IMR-90 (cell line): Measurements from ENCODE around the gene PINK1. TPM values are rescaled to one million over a fixed set of nuclear protein-coding genes. Genes with fewer than 3 reads are reported as not detected.
A peak's percentile ranks its signal among the peaks of the same experiment; 100 is the strongest.

Experiments used
- ATAC-seq: fragments of 200-7000 bp; cut with Tn5 transposase; 2 replicates; pipeline ENCODE4 v1.9.1; 2020; ENCODE audit warnings: low read depth, mild to moderate bottlenecking, moderate library complexity
- BruUV-seq: library from RNA; stranded (reverse); fragments of 400-500 nt; replicated peaks from 2 replicates; lab custom pipeline; 2021; lab: Mats Ljungman, UMichigan
- CTCF ChIA-PET: fragments of 300-600 bp; formaldehyde crosslinking; extraction: SDS; loops from one replicate; lab custom pipeline; 2021; ENCODE audit warnings: antibody characterized with exemption; lab: Yijun Ruan, JAX
- POLR2A ChIA-PET: fragments of 300-600 bp; sonication (Branson Sonifier 250); formaldehyde crosslinking; loops from one replicate; lab custom pipeline; 2022; ENCODE audit warnings: antibody characterized with exemption; ENCODE audit not compliant: unreplicated experiment; lab: Charles Lee
- DNase-seq: peaks from one replicate; pipeline ENCODE4 v3.0.0; 2013
- H2AFZ ChIP-seq: replicated peaks from 2 replicates; pipeline ENCODE3; 2013; ENCODE audit warnings: low read length, mild to moderate bottlenecking; ENCODE audit not compliant: poor library complexity
- H2AK5ac ChIP-seq: 2 replicates; pipeline ENCODE4 v1.6.1; 2013; ENCODE audit warnings: low read depth, low read length, inconsistent platforms
- H2AK9ac ChIP-seq: replicated peaks from 2 replicates; pipeline ENCODE3; 2013; ENCODE audit warnings: mild to moderate bottlenecking, low read depth, low read length, moderate library complexity; ENCODE audit not compliant: poor library complexity
- H2BK120ac ChIP-seq: 2 replicates; pipeline ENCODE4 v1.6.1; 2013; ENCODE audit warnings: low read depth, low read length, inconsistent platforms
- H2BK15ac ChIP-seq: 3 replicates; pipeline ENCODE4 v1.6.1; 2013; ENCODE audit warnings: low read depth, low read length, inconsistent platforms
- H2BK20ac ChIP-seq: 2 replicates; pipeline ENCODE4 v1.6.1; 2013; ENCODE audit warnings: low read depth, mild to moderate bottlenecking, inconsistent platforms, low read length, moderate library complexity
- H2BK5ac ChIP-seq: 2 replicates; pipeline ENCODE4 v1.6.1; 2013; ENCODE audit warnings: mild to moderate bottlenecking, low read depth, low read length, inconsistent platforms; ENCODE audit not compliant: poor library complexity, severe bottlenecking
- H3K14ac ChIP-seq: replicated peaks from 2 replicates; pipeline ENCODE4 v1.6.1; 2013; ENCODE audit warnings: low read depth, low read length, inconsistent platforms
- H3K18ac ChIP-seq: 2 replicates; pipeline ENCODE4 v1.6.1; 2013; ENCODE audit warnings: low read depth, low read length, control low read depth
- H3K23ac ChIP-seq: 2 replicates; pipeline ENCODE4 v1.6.1; 2013; ENCODE audit warnings: low read depth, low read length, inconsistent platforms
- H3K27ac ChIP-seq: 2 replicates; pipeline ENCODE4 v1.5.1; 2013; ENCODE audit warnings: mild to moderate bottlenecking, control low read depth, low read length; ENCODE audit not compliant: insufficient read depth
- H3K27me3 ChIP-seq: 2 replicates; pipeline ENCODE4 v1.6.1; 2013; ENCODE audit warnings: low read length; ENCODE audit not compliant: control insufficient read depth, insufficient read depth
- H3K36me3 ChIP-seq: 2 replicates; pipeline ENCODE4 v1.6.1; 2013; ENCODE audit warnings: low read length, mixed read lengths; ENCODE audit not compliant: control insufficient read depth, insufficient read depth
- H3K4ac ChIP-seq: 2 replicates; pipeline ENCODE4 v1.6.1; 2013; ENCODE audit warnings: low read depth, low read length, inconsistent platforms
- H3K4me1 ChIP-seq: 2 replicates; pipeline ENCODE4 v1.6.1; 2013; ENCODE audit warnings: low read length, mixed read lengths; ENCODE audit not compliant: control insufficient read depth, insufficient read depth
- H3K4me2 ChIP-seq: 2 replicates; pipeline ENCODE4 v1.6.1; 2013; ENCODE audit warnings: low read depth, mild to moderate bottlenecking, control low read depth, low read length, moderate library complexity
- H3K4me3 ChIP-seq: 2 replicates; pipeline ENCODE4 v1.5.1; 2013; ENCODE audit warnings: low read depth, mild to moderate bottlenecking, control low read depth, low read length, moderate library complexity; ENCODE audit not compliant: insufficient read depth
- H3K56ac ChIP-seq: 2 replicates; pipeline ENCODE4 v1.6.1; 2013; ENCODE audit warnings: low read length, inconsistent platforms; ENCODE audit not compliant: insufficient read depth; ENCODE audit errors: extremely low read depth
- H3K79me1 ChIP-seq, 2 experiments: 2 replicates each; pipeline ENCODE4 v1.6.1; 2013; ENCODE audit warnings: low read length in 2 of 2, inconsistent platforms in 1 of 2, low read depth in 1 of 2
- H3K9ac ChIP-seq: 2 replicates; pipeline ENCODE4 v1.6.1; 2013; ENCODE audit warnings: low read depth, low read length, control low read depth
- H3K9me1 ChIP-seq: 2 replicates; pipeline ENCODE4 v1.6.1; 2013; ENCODE audit warnings: low read length, inconsistent platforms; ENCODE audit not compliant: insufficient read depth
- H3K9me3 ChIP-seq: 2 replicates; pipeline ENCODE4 v1.6.1; 2013; ENCODE audit warnings: low read length; ENCODE audit not compliant: control insufficient read depth, insufficient read depth
- H4K20me1 ChIP-seq: 2 replicates; pipeline ENCODE4 v1.6.1; 2013; ENCODE audit warnings: low read length, inconsistent platforms; ENCODE audit not compliant: insufficient read depth
- H4K5ac ChIP-seq: 2 replicates; pipeline ENCODE4 v1.6.1; 2013; ENCODE audit warnings: mild to moderate bottlenecking, low read depth, low read length, control low read depth
- H4K8ac ChIP-seq, 2 experiments: 2 replicates each; pipeline ENCODE4 v1.6.1; 2013; ENCODE audit warnings: low read depth in 2 of 2, low read length in 2 of 2, control low read depth in 1 of 2, inconsistent platforms in 1 of 2
- H4K91ac ChIP-seq: 2 replicates; pipeline ENCODE4 v1.6.1; 2013; ENCODE audit warnings: low read depth, low read length, inconsistent platforms; ENCODE audit not compliant: insufficient read depth
- CHD1 ChIP-seq: IDR thresholded peaks from 2 replicates; pipeline ENCODE4 v1.6.1; 2012; ENCODE audit warnings: low read depth, low read length, improper control_type of control experiment
- RCOR1 ChIP-seq: IDR thresholded peaks from 2 replicates; pipeline ENCODE4 v1.6.1; 2012; ENCODE audit warnings: mild to moderate bottlenecking, low read length, improper control_type of control experiment; ENCODE audit not compliant: insufficient replicate concordance
- SMC3 ChIP-seq: fragments of 150-350 bp; IDR thresholded peaks from 2 replicates; pipeline ENCODE4 v1.6.1; 2016; ENCODE audit warnings: low read depth, mild to moderate bottlenecking, antibody characterized with exemption, low read length, moderate library complexity
- WGBS, 2 experiments: methylation state at CpG; one replicate each; pipeline versions ENCODE4 v1.1.5 to v1.1.7; 2013; ENCODE audit warnings: missing lambda C conversion rate in 2 of 2; ENCODE audit not compliant: insufficient read length in 1 of 2; ENCODE audit errors: extremely low coverage in 2 of 2; 5-methylcytosine and 5-hydroxymethylcytosine counted together
- dilution Hi-C: fragments of 300-500 bp; cut with HindIII; formaldehyde crosslinking; loops from one replicate; pipeline ENCODE4 v1.14.3; 2018; ENCODE audit warnings: low sequenced_read_pairs; ENCODE audit not compliant: unreplicated experiment
- in situ Hi-C: fragments of 300-500 bp; cut with MboI; formaldehyde crosslinking; loops from 3 replicates; pipeline ENCODE4 v1.14.3; 2019; ENCODE audit warnings: low sequenced_read_pairs, inconsistent platforms, mixed read lengths
- intact Hi-C: fragments of 100-400 bp; cut with micrococcal nuclease; formaldehyde crosslinking; loops from 2 replicates; pipeline ENCODE4 v1.10.0; 2022
- polyA plus RNA-seq, 3 experiments: library from polyadenylated mRNA; depleted of rRNA; stranded (reverse); fragments of >200 nt; gene quantifications; 2 replicates each; pipeline ENCODE4 v1.2.3, GENCODE V29; 2012; ENCODE audit warnings: low replicate concordance in 1 of 3
- total RNA-seq: library from RNA; depleted of rRNA; stranded (reverse); fragments of >200 nt; gene quantifications from 2 replicates; pipeline ENCODE4 v1.2.3, GENCODE V29; 2012

Gene PINK1
- total and polyA plus RNA-seq, 2 of the 4 experiments (the other 2 are of a cell fraction), result 52.9 to 55.2 TPM

- intact Hi-C loops, result loop anchor here (5.0 kb wide), 4 partner anchors 172 to 672 kb away; partner anchors contain the start of gene EIF4G3
- CTCF ChIA-PET, result no interaction called here
- no peak for DNase-seq
- no peak for TF ChIP-seq RCOR1
- no peak for TF ChIP-seq SMC3
- no peak for TF ChIP-seq CHD1
- H4K91ac ChIP-seq, result no peak overlapping the region
- H3K4me2 ChIP-seq, result no peak overlapping the region
- no peak overlapping the region for H2BK15ac ChIP-seq
- no peak overlapping the region for H3K9ac ChIP-seq
- H3K9me3 ChIP-seq, result no peaks in the 10 kb centered on the region
- H3K4ac ChIP-seq, result no peak overlapping the region; the same call in 1 of the 2 replicates
- H4K5ac ChIP-seq, result no peak overlapping the region
- H3K23ac ChIP-seq, result no peak overlapping the region
- POLR2A ChIA-PET, result no interaction called here
- peaks cover 11% of the 10 kb centered on the region for H3K9me1 ChIP-seq
- no peaks in the 10 kb centered on the region for H3K27me3 ChIP-seq
- in situ Hi-C loops, result loop anchor here (5.0 to 25.0 kb wide), 2 partner anchors 502 to 667 kb away; no protein-coding TSS in a partner anchor
- H2AK5ac ChIP-seq, result peak overlapping the region; percentile 92
- no peak overlapping the region for H3K18ac ChIP-seq
- no peaks in the 10 kb centered on the region for H3K36me3 ChIP-seq
- no peak overlapping the region; a peak in 1 of 4 replicates for H4K8ac ChIP-seq
- no peak overlapping the region for H3K56ac ChIP-seq
- BruUV-seq, result no TSS peak
- H3K14ac ChIP-seq, result no peak overlapping the region
- no peak overlapping the region for H3K27ac ChIP-seq
- H3K79me1 ChIP-seq, result peaks cover 15 to 35% of the 10 kb centered on the region in 2 experiments
- H4K20me1 ChIP-seq, result no peaks in the 10 kb centered on the region
- H2BK20ac ChIP-seq, result no peak overlapping the region
- H3K4me1 ChIP-seq, result peaks cover 14% of the 10 kb centered on the region
- ATAC-seq, result no peak
- no peak overlapping the region for H2BK120ac ChIP-seq
- 86% methylated on average over 8 of the region's 10 CpGs; no CpG with 5 or more reads in 1 of the 2 experiments for WGBS, 2 experiments
- no peak overlapping the region for H3K4me3 ChIP-seq
- no peak overlapping the region for H2BK5ac ChIP-seq
- no peak overlapping the region for H2AFZ ChIP-seq
- dilution Hi-C loops, result no loop called here
- H2AK9ac ChIP-seq, result no peak overlapping the region
Measured at GRCh38 chr1:20695515-20695914, 62.3 kb downstream of the PINK1 start.
